H1 (cell line): Measurements from ENCODE around the gene SCD. TPM values are rescaled to one million over a fixed set of nuclear protein-coding genes. Genes with fewer than 3 reads are reported as not detected.

ENCODE experiments used
- CTCF ChIA-PET: fragments of 300-600 bp; sonication (Branson Sonifier 250); formaldehyde crosslinking; loops from one replicate; lab custom pipeline; 2021; ENCODE audit not compliant: partially characterized antibody; lab: Charles Lee
- POLR2A ChIA-PET: fragments of 300-600 bp; sonication (Branson Sonifier 250); formaldehyde crosslinking; loops from one replicate; lab custom pipeline; 2021; ENCODE audit warnings: inconsistent platforms; ENCODE audit not compliant: partially characterized antibody; lab: Charles Lee
- DNase-seq, 2 experiments: peaks; one replicate each; pipeline versions ENCODE4 v3.0.0 to v3.0.0-alpha.2; 2010 to 2022; ENCODE audit warnings: low spot score in 2 of 2, low read depth in 1 of 2, mixed read lengths in 1 of 2
- FAIRE-seq: peaks from 2 replicates; lab custom pipeline; 2011; peaks lifted over from hg19 to GRCh38; lab: Jason Lieb, UNC
- H2AFZ ChIP-seq: 2 replicates; pipeline ENCODE4 v1.8.1; 2012; ENCODE audit warnings: low read length, inconsistent platforms
- H2AK5ac ChIP-seq: 2 replicates; pipeline ENCODE4 v1.6.1; 2013; ENCODE audit warnings: low read depth, low read length
- H2BK120ac ChIP-seq: replicated peaks from 2 replicates; pipeline ENCODE3; 2013; ENCODE audit warnings: low read depth, low read length, inconsistent platforms
- H2BK12ac ChIP-seq: 2 replicates; pipeline ENCODE4 v1.6.1; 2013; ENCODE audit warnings: low read depth, low read length
- H2BK15ac ChIP-seq: 2 replicates; pipeline ENCODE4 v1.6.1; 2013; ENCODE audit warnings: low read length
- H2BK20ac ChIP-seq: 2 replicates; pipeline ENCODE4 v1.6.1; 2013; ENCODE audit warnings: low read length
- H2BK5ac ChIP-seq: 2 replicates; pipeline ENCODE4 v1.6.1; 2013; ENCODE audit warnings: low read depth, low read length
- H3K14ac ChIP-seq: 2 replicates; pipeline ENCODE4 v1.6.1; 2013; ENCODE audit warnings: inconsistent platforms; ENCODE audit not compliant: insufficient read length
- H3K18ac ChIP-seq: 2 replicates; pipeline ENCODE4 v1.6.1; 2013; ENCODE audit warnings: low read length; ENCODE audit errors: extremely low read depth
- H3K23ac ChIP-seq: 2 replicates; pipeline ENCODE4 v1.6.1; 2013; ENCODE audit warnings: inconsistent platforms; ENCODE audit not compliant: insufficient read length
- H3K23me2 ChIP-seq: 2 replicates; pipeline ENCODE4 v1.6.1; 2013; ENCODE audit warnings: low read depth, low read length
- H3K27ac ChIP-seq: 2 replicates; pipeline ENCODE4 v1.6.1; 2011; ENCODE audit warnings: low read depth, low read length, inconsistent platforms
- H3K27me3 ChIP-seq, 4 experiments: replicated peaks in 1 of 4; 1 replicate in 1 of 4; 2 replicates in 3 of 4; pipeline versions ENCODE4 v1.6.1 to v1.8.1; 2011 to 2013; ENCODE audit warnings: low read length in 3 of 4, mild to moderate bottlenecking in 3 of 4, inconsistent platforms in 2 of 4, mixed read lengths in 2 of 4, moderate library complexity in 1 of 4; ENCODE audit not compliant: control insufficient read depth in 3 of 4, insufficient read depth in 3 of 4; ENCODE audit errors: extremely low read depth in 1 of 4
- H3K36me3 ChIP-seq, 4 experiments: 2 replicates each; pipeline versions ENCODE4 v1.6.1 to v1.8.1; 2011 to 2013; ENCODE audit warnings: mild to moderate bottlenecking in 4 of 4, low read length in 3 of 4, moderate library complexity in 2 of 4, control low read depth in 1 of 4, inconsistent platforms in 1 of 4; ENCODE audit not compliant: insufficient read depth in 4 of 4, control insufficient read depth in 2 of 4
- H3K4ac ChIP-seq: replicated peaks from 2 replicates; pipeline ENCODE3; 2013; ENCODE audit warnings: low read length, low read depth, mixed read lengths, inconsistent platforms; ENCODE audit not compliant: insufficient read length
- H3K4me1 ChIP-seq, 4 experiments: replicated peaks in 1 of 4; 1 replicate in 1 of 4; 2 replicates in 3 of 4; pipeline versions ENCODE4 v1.6.1 to v1.8.1; 2011 to 2013; ENCODE audit warnings: low read length in 3 of 4, inconsistent platforms in 2 of 4, mixed read lengths in 1 of 4; ENCODE audit not compliant: insufficient read depth in 4 of 4, control insufficient read depth in 3 of 4
- H3K4me2 ChIP-seq, 2 experiments: 2 replicates each; pipeline versions ENCODE4 v1.6.1 to v1.8.1; 2011 to 2013; ENCODE audit warnings: low read depth in 2 of 2, low read length in 2 of 2, control low read depth in 1 of 2, inconsistent platforms in 1 of 2, mild to moderate bottlenecking in 1 of 2; ENCODE audit not compliant: insufficient read depth in 1 of 2
- H3K4me3 ChIP-seq, 4 experiments: fragments of 200-600, 300-600 bp in 1 of 4; sonication (generic), shearing (Covaris generic), sonication (Bioruptor Twin) in 1 of 4; 2 replicates each; pipeline versions ENCODE4 v1.5.1 to v1.8.1; 2011 to 2016; ENCODE audit warnings: low read length in 4 of 4, low read depth in 3 of 4, control low read depth in 2 of 4, inconsistent platforms in 2 of 4, mild to moderate bottlenecking in 2 of 4, mixed read lengths in 1 of 4, moderate library complexity in 1 of 4; ENCODE audit not compliant: insufficient read depth in 2 of 4; ENCODE audit errors: extremely low read depth in 1 of 4
- H3K56ac ChIP-seq: replicated peaks from 2 replicates; pipeline ENCODE3; 2013; ENCODE audit warnings: low read depth, mild to moderate bottlenecking, mixed read lengths, low read length, inconsistent platforms; ENCODE audit not compliant: insufficient read length
- H3K79me1 ChIP-seq: 2 replicates; pipeline ENCODE4 v1.6.1; 2013; ENCODE audit warnings: low read depth, low read length, control low read depth
- H3K79me2 ChIP-seq, 2 experiments: 2 replicates each; pipeline versions ENCODE4 v1.6.1 to v1.8.1; 2012 to 2013; ENCODE audit warnings: low read length in 2 of 2, mild to moderate bottlenecking in 2 of 2, inconsistent platforms in 1 of 2; ENCODE audit not compliant: insufficient read depth in 2 of 2, control insufficient read depth in 1 of 2
- H3K9ac ChIP-seq, 4 experiments: replicated peaks in 1 of 4; 1 replicate in 1 of 4; 2 replicates in 3 of 4; pipeline versions ENCODE4 v1.6.1 to v1.8.1; 2011 to 2013; ENCODE audit warnings: low read depth in 3 of 4, low read length in 3 of 4, control low read depth in 2 of 4, mild to moderate bottlenecking in 2 of 4, moderate library complexity in 2 of 4, inconsistent platforms in 1 of 4; ENCODE audit errors: extremely low read depth in 1 of 4
- H3K9me3 ChIP-seq, 2 experiments: 2 replicates each; pipeline versions ENCODE4 v1.6.1 to v1.8.1; 2012 to 2013; ENCODE audit warnings: mild to moderate bottlenecking in 2 of 2, moderate library complexity in 2 of 2, control low read depth in 1 of 2, inconsistent platforms in 1 of 2, low read depth in 1 of 2, low read length in 1 of 2, mixed read lengths in 1 of 2; ENCODE audit not compliant: insufficient read depth in 2 of 2
- H4K20me1 ChIP-seq, 2 experiments: replicated peaks in 1 of 2; 2 replicates each; pipeline versions ENCODE3 to v1.8.1; 2011 to 2013; ENCODE audit warnings: inconsistent platforms in 2 of 2, low read length in 2 of 2, mild to moderate bottlenecking in 1 of 2; ENCODE audit not compliant: insufficient read depth in 2 of 2, control insufficient read depth in 1 of 2
- H4K5ac ChIP-seq: 2 replicates; pipeline ENCODE4 v1.6.1; 2013; ENCODE audit warnings: low read length, low read depth, mixed read lengths, inconsistent platforms; ENCODE audit not compliant: insufficient read length
- H4K8ac ChIP-seq: 2 replicates; pipeline ENCODE4 v1.8.0; 2013; ENCODE audit warnings: mild to moderate bottlenecking, moderate library complexity, low read length, inconsistent platforms; ENCODE audit not compliant: insufficient read depth; ENCODE audit errors: extremely low read depth
- H4K91ac ChIP-seq: replicated peaks from 2 replicates; pipeline ENCODE3; 2013; ENCODE audit warnings: low read length, mixed read lengths, inconsistent platforms; ENCODE audit not compliant: insufficient read length
- CREB1 ChIP-seq: IDR thresholded peaks from 2 replicates; pipeline ENCODE4 v1.6.1; 2012; ENCODE audit warnings: inconsistent platforms
- NRF1 ChIP-seq: IDR thresholded peaks from 2 replicates; pipeline ENCODE4 v1.6.1; 2011; ENCODE audit warnings: mild to moderate bottlenecking, low read depth, low read length, improper control_type of control experiment
- POLR2A ChIP-seq, 2 experiments: IDR thresholded peaks; 1 replicate in 1 of 2; 2 replicates in 1 of 2; pipeline ENCODE4 v1.6.1; 2011; ENCODE audit warnings: low read depth in 2 of 2, low read length in 2 of 2, mild to moderate bottlenecking in 2 of 2; ENCODE audit errors: control extremely low read depth in 1 of 2
- SP2 ChIP-seq: IDR thresholded peaks from 2 replicates; pipeline ENCODE4 v1.6.1; 2012; ENCODE audit warnings: mild to moderate bottlenecking, low read length, inconsistent platforms
- USF2 ChIP-seq: IDR thresholded peaks from 2 replicates; pipeline ENCODE4 v1.6.1; 2011; ENCODE audit warnings: low read length, improper control_type of control experiment
- WGBS, 2 experiments: shearing (Covaris generic) in 1 of 2; methylation state at CpG; one replicate each; pipeline versions ENCODE4 v1.1.6 to v1.1.7; 2013 to 2015; ENCODE audit warnings: low lambda C conversion rate in 2 of 2, mixed read lengths in 2 of 2, inconsistent platforms in 1 of 2, low coverage in 1 of 2, missing lambda C conversion rate in 1 of 2; ENCODE audit not compliant: insufficient replicate concordance in 2 of 2, insufficient coverage in 1 of 2, insufficient read length in 1 of 2; ENCODE audit errors: extremely low coverage in 1 of 2, missing lambda C conversion rate in 1 of 2; 5-methylcytosine and 5-hydroxymethylcytosine counted together
- polyA plus RNA-seq, 7 experiments: library from polyadenylated mRNA; depleted of rRNA in 3 of 7; stranded (reverse) in 5 of 7; unstranded in 2 of 7; fragments of >200 nt in 5 of 7; fragments of 200-250 nt in 2 of 7; gene quantifications; 1 replicate in 5 of 7; 2 replicates in 1 of 7; 4 replicates in 1 of 7; pipeline versions ENCODE4 v1.2.1 to v1.2.3, GENCODE V29; 2011 to 2013; ENCODE audit warnings: missing spikeins in 2 of 7, mixed read lengths in 2 of 7
- total RNA-seq: library from RNA; stranded (reverse); fragmentation: NEBNext Ultra II Directional; extraction: Animal tissue kit (Norgen Biotek cat#: 25700); gene quantifications from 2 replicates; pipeline ENCODE4 v1.2.1, GENCODE V29; 2021
- TF ChIP-seq, protein P1 (sequence below): IDR thresholded peaks from 2 replicates; pipeline ENCODE4 v1.6.1; 2012; ENCODE audit warnings: inconsistent platforms
- TF ChIP-seq, protein P2 (sequence below): IDR thresholded peaks from 2 replicates; pipeline ENCODE4 v1.6.1; 2012; ENCODE audit warnings: low read length, inconsistent platforms

Gene SCD
- total and polyA plus RNA-seq, 2 of the 8 experiments (the other 6 are each of a cell fraction or from before 2014, with no cell fraction given): 397 to 621 TPM

DNA sequence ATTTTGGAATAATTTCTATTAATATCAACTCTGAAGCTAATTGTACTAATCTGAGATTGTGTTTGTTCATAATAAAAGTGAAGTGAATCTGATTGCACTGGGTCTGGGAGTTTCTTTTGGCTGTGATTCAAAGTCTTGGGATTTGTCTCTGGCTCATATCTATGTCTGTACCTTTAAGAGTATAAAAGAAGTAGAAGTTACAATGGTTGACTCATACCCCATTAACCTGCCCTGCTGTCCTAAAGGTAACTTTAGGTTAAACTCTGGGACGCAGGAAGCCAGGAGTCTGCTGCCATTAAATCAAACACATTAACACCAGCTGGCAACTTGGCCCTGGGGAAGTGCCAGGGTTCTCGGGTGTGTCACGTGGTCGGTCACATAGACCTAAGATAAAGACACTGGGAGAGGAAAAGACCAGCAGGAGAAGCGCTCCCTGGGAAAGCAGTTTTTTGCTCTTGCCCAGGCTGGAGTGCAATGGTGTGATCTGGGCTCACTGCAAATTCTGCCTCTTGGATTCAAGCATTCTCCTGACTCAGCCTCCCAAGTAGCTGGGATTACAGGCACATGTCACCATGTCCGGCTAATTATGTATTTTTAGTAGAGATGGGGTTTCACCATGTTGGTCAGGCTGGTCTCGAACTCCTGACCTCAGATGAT lies 17.8 kb downstream of the SCD start:
- Histone ChIP-seq H3K4ac (no peak overlapping the region), H2AK5ac (no peak overlapping the region), H3K9ac (no peak overlapping the region), H2AFZ (no peak overlapping the region), H3K23me2 (no peaks in the 10 kb centered on the region), H3K27ac (no peak overlapping the region), H3K4me3 (no peak overlapping the region), H3K36me3 (peaks cover 11 to 47% (median 30%) of the 10 kb centered on the region in 4 experiments; a peak in 7 of 8 replicates), H3K27me3 (no peaks in the 10 kb centered on the region), H2BK15ac (no peak overlapping the region), H3K56ac (no peak overlapping the region), H4K20me1 (peaks cover 0 to 6% of the 10 kb centered on the region in 2 experiments), H4K5ac (no peak overlapping the region), H3K23ac (no peak overlapping the region), H3K4me1 (peaks cover 0 to 6% (median 0%) of the 10 kb centered on the region in 4 experiments; a peak in 1 of 7 replicates), H3K14ac (no peak overlapping the region), H2BK12ac (no peak overlapping the region; the same call in 1 of the 2 replicates), H3K79me2 (no peaks in the 10 kb centered on the region), H2BK120ac (no peak overlapping the region), H2BK20ac (no peak overlapping the region), H3K79me1 (no peaks in the 10 kb centered on the region; the same call in 1 of the 2 replicates), H3K9me3 (no peaks in the 10 kb centered on the region), H3K4me2 (no peak overlapping the region), H4K91ac (no peak overlapping the region), H3K18ac (no peak overlapping the region), H2BK5ac (no peak overlapping the region), H4K8ac (no peak overlapping the region)
- FAIRE-seq (no peak), DNase-seq (no peak)
- CTCF ChIA-PET: interaction anchor here (0.6 to 2.0 kb wide), 7 partner anchors 10 to 90 kb away, joined by 3 to 5 read pairs (median 3); no protein-coding TSS in a partner anchor
- no peak for TF ChIP-seq SP2
- TF ChIP-seq POLR2A (IDR thresholded peaks at IDR 0.05; ENCODE audit: control extremely low read depth in 1 of 2, low read depth in 2 of 2, low read length in 2 of 2): peak in 1 of 2 experiments; percentile 16; a peak in 1 of 3 replicates
- TF ChIP-seq, protein P1, sequence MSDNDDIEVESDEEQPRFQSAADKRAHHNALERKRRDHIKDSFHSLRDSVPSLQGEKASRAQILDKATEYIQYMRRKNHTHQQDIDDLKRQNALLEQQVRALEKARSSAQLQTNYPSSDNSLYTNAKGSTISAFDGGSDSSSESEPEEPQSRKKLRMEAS: 0 out of 2 replicates have a peak, but pooled peaks have one; percentile 12
- TF ChIP-seq USF2: peak; percentile 38; the same call in 1 of the 2 replicates
- no peak for TF ChIP-seq NRF1
- TF ChIP-seq, protein P2, sequence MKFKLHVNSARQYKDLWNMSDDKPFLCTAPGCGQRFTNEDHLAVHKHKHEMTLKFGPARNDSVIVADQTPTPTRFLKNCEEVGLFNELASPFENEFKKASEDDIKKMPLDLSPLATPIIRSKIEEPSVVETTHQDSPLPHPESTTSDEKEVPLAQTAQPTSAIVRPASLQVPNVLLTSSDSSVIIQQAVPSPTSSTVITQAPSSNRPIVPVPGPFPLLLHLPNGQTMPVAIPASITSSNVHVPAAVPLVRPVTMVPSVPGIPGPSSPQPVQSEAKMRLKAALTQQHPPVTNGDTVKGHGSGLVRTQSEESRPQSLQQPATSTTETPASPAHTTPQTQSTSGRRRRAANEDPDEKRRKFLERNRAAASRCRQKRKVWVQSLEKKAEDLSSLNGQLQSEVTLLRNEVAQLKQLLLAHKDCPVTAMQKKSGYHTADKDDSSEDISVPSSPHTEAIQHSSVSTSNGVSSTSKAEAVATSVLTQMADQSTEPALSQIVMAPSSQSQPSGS: no peak
- TF ChIP-seq CREB1: no peak
- WGBS, 2 experiments: 77% methylated on average over 7 of the region's 7 CpGs; no CpG with 5 or more reads in 1 of the 2 experiments
- POLR2A ChIA-PET: interaction anchor here (1.0 to 3.6 kb wide), 7 partner anchors 9 to 273 kb away, joined by 3 to 45 read pairs (median 5); partner anchors contain the start of genes PKD2L1 and SCD
